GM13977 (cell line): ENCODE measurements around the gene PDHA1.

Source experiments
- DNase-seq: peaks from one replicate; pipeline ENCODE4 v3.0.0; 2012; ENCODE audit warnings: low spot score
- CTCF ChIP-seq: IDR thresholded peaks from 2 replicates; pipeline ENCODE4 v1.5.1; 2012; ENCODE audit warnings: mild to moderate bottlenecking, control low read depth; ENCODE audit not compliant: insufficient read depth; ENCODE audit errors: extremely low read depth, missing control alignments
- in situ Hi-C: fragments of 300-500 bp; cut with MboI; formaldehyde crosslinking; loops from one replicate; pipeline ENCODE4 v1.12.0; 2022; ENCODE audit warnings: low sequenced_read_pairs, low pct_unique_long_range_greater_than_20kb, mixed read lengths, inconsistent platforms; ENCODE audit not compliant: unreplicated experiment

The PDHA1 gene

GRCh38 chrX:19343535-19344408 lies at the start of gene PDHA1:
TSS of gene PDHA1 (plus strand) at chrX:19343927. CDS start at chrX:19344038, 111 bp downstream.
- in situ Hi-C loops = loop anchor here (25.0 kb wide), 1 partner anchor 306 kb away; no protein-coding TSS in a partner anchor
- peak; percentile 87 for DNase-seq
- TF ChIP-seq CTCF = no peak

DNA sequence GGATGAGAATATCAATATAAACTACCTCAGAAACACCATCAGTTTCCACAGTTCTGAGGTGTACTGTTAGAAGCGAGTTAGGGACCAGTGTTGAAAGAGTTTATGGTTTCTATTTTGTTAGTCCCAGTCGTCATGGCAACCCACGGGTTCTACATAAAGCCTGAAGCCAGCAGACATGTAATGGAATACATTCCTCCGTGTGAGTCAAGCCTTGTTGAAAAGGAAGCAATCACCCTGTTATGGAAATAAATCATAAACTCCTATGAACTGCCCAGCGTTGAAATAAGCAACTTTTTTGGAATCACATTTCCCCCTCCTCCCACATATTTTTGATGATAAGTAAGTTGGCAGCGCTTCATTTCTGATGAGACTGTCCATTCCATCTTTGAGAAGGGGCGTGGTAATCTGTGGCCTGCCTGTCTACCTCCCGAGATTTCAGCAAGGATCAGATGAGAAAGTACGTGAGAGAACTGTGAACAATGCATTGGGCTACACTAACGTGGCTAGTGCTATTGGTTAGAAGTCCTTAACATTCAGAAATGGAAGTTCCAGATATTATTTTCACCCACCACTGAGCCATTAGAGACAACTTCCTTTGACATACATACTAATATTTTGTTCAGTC lies 40.4 kb upstream of the PDHA1 start:
- in situ Hi-C loops = no loop called here
- no peak for DNase-seq
- no peak for TF ChIP-seq CTCF

- DNase-seq = no peak
- in situ Hi-C loops = loop anchor here (25.0 kb wide), 1 partner anchor 289 kb away; no protein-coding TSS in a partner anchor
- TF ChIP-seq CTCF = no peak
Measured at GRCh38 chrX:19326567-19326966, 17.2 kb upstream of the PDHA1 start.

DNA sequence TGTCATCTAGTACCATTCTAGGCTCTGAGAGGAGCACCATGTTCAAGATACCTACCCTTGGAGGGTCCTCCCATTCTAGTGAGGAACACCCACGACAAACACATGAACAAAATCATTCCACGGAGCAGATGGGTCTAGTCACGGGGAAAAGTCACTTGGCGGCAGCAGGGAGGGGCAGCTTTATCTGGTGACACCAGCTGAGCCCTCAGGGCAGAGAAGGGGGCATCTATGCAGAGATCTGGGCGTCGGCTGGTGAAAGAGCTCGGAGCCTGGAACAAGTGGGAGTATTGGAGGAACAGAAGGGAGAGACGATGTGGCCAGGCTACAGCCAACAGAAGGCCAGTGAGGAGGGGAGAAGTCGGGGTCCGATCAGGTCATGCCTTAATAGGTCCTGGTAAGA lies 11.9 kb upstream of the PDHA1 start:
- in situ Hi-C loops = loop anchor here (10.0 to 25.0 kb wide), 2 partner anchors 295 to 947 kb away; no protein-coding TSS in a partner anchor
- TF ChIP-seq CTCF = no peak
- DNase-seq = no peak

- in situ Hi-C loops = loop anchor here (10.0 to 25.0 kb wide), 2 partner anchors 296 to 948 kb away; no protein-coding TSS in a partner anchor
- DNase-seq = no peak
- TF ChIP-seq CTCF = no peak
Measured at GRCh38 chrX:19332983-19333382, 10.7 kb upstream of the PDHA1 start.

GRCh38 chrX:19334945-19335626 lies 8.6 kb upstream of the PDHA1 start:
- TF ChIP-seq CTCF = peak; percentile 53
- in situ Hi-C loops = loop anchor here (10.0 to 25.0 kb wide), 2 partner anchors 298 to 950 kb away; no protein-coding TSS in a partner anchor
- DNase-seq = peak; percentile 46
